ENCODE measurements around the gene BCCIP. TPM values are rescaled to one million over a fixed set of nuclear protein-coding genes. Genes with fewer than 3 reads are reported as not detected.

Gene BCCIP
- total and polyA plus RNA-seq, 2 donors (not counting 1 experiment from before 2014, with no cell fraction given) = 10.5 to 40.7 TPM

- Histone ChIP-seq H3K79me2 (ENCODE audit: control insufficient read depth, insufficient read depth, low read length) (no peaks in the 10 kb centered on the region), H3K4me2 (replicated peaks; ENCODE audit: low read depth, low read length, poor library complexity, severe bottlenecking) (no peak overlapping the region), H3K4me3 (ENCODE audit: control extremely low read depth in 1 of 5, extremely low read depth in 1 of 5, insufficient read depth in 1 of 5, low read depth in 2 of 5, low read length in 4 of 5) (no peak overlapping the region), H3K4me1 (ENCODE audit: control insufficient read depth in 2 of 2, insufficient read depth in 2 of 2, low read length in 2 of 2) (no peaks in the 10 kb centered on the region), H3K9me3 (ENCODE audit: control extremely low read depth in 1 of 3, control insufficient read depth in 2 of 3, insufficient read depth in 1 of 3, low read length in 2 of 3) (no peaks in the 10 kb centered on the region), H3K36me3 (replicated peaks in 1 of 2; ENCODE audit: control extremely low read depth in 1 of 2, control insufficient read depth in 1 of 2, extremely low read depth in 1 of 2, insufficient read depth in 2 of 2, low read length in 1 of 2) (no peaks in the 10 kb centered on the region), H3K27me3 (replicated peaks in 1 of 4; ENCODE audit: control extremely low read depth in 1 of 4, control insufficient read depth in 3 of 4, insufficient read depth in 4 of 4, low read length in 3 of 4) (no peaks in the 10 kb centered on the region), H4K20me1 (ENCODE audit: control insufficient read depth, insufficient read depth, low read length, poor library complexity, severe bottlenecking) (no peaks in the 10 kb centered on the region), H3K9ac (ENCODE audit: low read length) (no peak overlapping the region), H3K27ac (ENCODE audit: low read length in 2 of 2) (no peak overlapping the region), H2AFZ (ENCODE audit: insufficient read depth, low read depth, low read length, poor library complexity, severe bottlenecking) (no peak overlapping the region)
- no peak for ATAC-seq (ENCODE audit: low read depth)
- DNase-seq = no peak
- no peaks in the 10 kb centered on the region for H3K9me3 Mint-ChIP-seq (ENCODE audit: insufficient read depth)
- POLR2A ChIA-PET = no interaction called here
- peaks cover 4% of the 10 kb centered on the region for H3K27me3 Mint-ChIP-seq
- H3K4me3 Mint-ChIP-seq = no peak overlapping the region
- intact Hi-C loops (cut with micrococcal nuclease) = no loop called here
- WGBS (ENCODE audit: insufficient coverage) = 96% methylated on average over 5 of the region's 11 CpGs
- no peak overlapping the region for H3K27ac Mint-ChIP-seq
- CTCF ChIA-PET = no interaction called here
- no peak for TF ChIP-seq EZH2 (IDR thresholded peaks at IDR 0.05; ENCODE audit: borderline replicate concordance, insufficient read depth, low read depth, low read length, poor library complexity, severe bottlenecking)
- TF ChIP-seq CTCF (IDR thresholded peaks at IDR 0.05) = no peak
- H3K4me1 Mint-ChIP-seq = no peaks in the 10 kb centered on the region
Measured at GRCh38 chr10:125782616-125783015, 40.7 kb upstream of the BCCIP start.

GRCh38 chr10:125783408-125783807, 39.9 kb upstream of the BCCIP start:
- H3K4me3 Mint-ChIP-seq = no peak overlapping the region
- Histone ChIP-seq H3K79me2 (ENCODE audit: control insufficient read depth, insufficient read depth, low read length) (no peaks in the 10 kb centered on the region), H3K36me3 (replicated peaks in 1 of 2; ENCODE audit: control extremely low read depth in 1 of 2, control insufficient read depth in 1 of 2, extremely low read depth in 1 of 2, insufficient read depth in 2 of 2, low read length in 1 of 2) (peaks cover 0 to 3% of the 10 kb centered on the region in 2 experiments), H3K9me3 (ENCODE audit: control extremely low read depth in 1 of 3, control insufficient read depth in 2 of 3, insufficient read depth in 1 of 3, low read length in 2 of 3) (no peaks in the 10 kb centered on the region), H3K4me1 (ENCODE audit: control insufficient read depth in 2 of 2, insufficient read depth in 2 of 2, low read length in 2 of 2) (no peaks in the 10 kb centered on the region), H2AFZ (ENCODE audit: insufficient read depth, low read depth, low read length, poor library complexity, severe bottlenecking) (no peak overlapping the region), H4K20me1 (ENCODE audit: control insufficient read depth, insufficient read depth, low read length, poor library complexity, severe bottlenecking) (no peaks in the 10 kb centered on the region), H3K4me2 (replicated peaks; ENCODE audit: low read depth, low read length, poor library complexity, severe bottlenecking) (no peak overlapping the region), H3K4me3 (ENCODE audit: control extremely low read depth in 1 of 5, extremely low read depth in 1 of 5, insufficient read depth in 1 of 5, low read depth in 2 of 5, low read length in 4 of 5) (no peak overlapping the region), H3K27ac (ENCODE audit: low read length in 2 of 2) (no peak overlapping the region), H3K27me3 (replicated peaks in 1 of 4; ENCODE audit: control extremely low read depth in 1 of 4, control insufficient read depth in 3 of 4, insufficient read depth in 4 of 4, low read length in 3 of 4) (no peaks in the 10 kb centered on the region), H3K9ac (ENCODE audit: low read length) (no peak overlapping the region)
- DNase-seq (no peak), ATAC-seq (ENCODE audit: low read depth) (no peak)
- ChIA-PET POLR2A (no interaction called here), CTCF (no interaction called here)
- H3K27me3 Mint-ChIP-seq = no peaks in the 10 kb centered on the region
- intact Hi-C loops (cut with micrococcal nuclease) = no loop called here
- no peak for TF ChIP-seq EZH2 (IDR thresholded peaks at IDR 0.05; ENCODE audit: borderline replicate concordance, insufficient read depth, low read depth, low read length, poor library complexity, severe bottlenecking)
- H3K4me1 Mint-ChIP-seq = no peaks in the 10 kb centered on the region
- no peaks in the 10 kb centered on the region for H3K9me3 Mint-ChIP-seq (ENCODE audit: insufficient read depth)
- WGBS (ENCODE audit: insufficient coverage) = 100% methylated on average over 7 of the region's 7 CpGs
- no peak overlapping the region for H3K27ac Mint-ChIP-seq

All from B cell (primary cell).